ENCODE measurements around the gene RBM46.

The RBM46 gene, protein sequence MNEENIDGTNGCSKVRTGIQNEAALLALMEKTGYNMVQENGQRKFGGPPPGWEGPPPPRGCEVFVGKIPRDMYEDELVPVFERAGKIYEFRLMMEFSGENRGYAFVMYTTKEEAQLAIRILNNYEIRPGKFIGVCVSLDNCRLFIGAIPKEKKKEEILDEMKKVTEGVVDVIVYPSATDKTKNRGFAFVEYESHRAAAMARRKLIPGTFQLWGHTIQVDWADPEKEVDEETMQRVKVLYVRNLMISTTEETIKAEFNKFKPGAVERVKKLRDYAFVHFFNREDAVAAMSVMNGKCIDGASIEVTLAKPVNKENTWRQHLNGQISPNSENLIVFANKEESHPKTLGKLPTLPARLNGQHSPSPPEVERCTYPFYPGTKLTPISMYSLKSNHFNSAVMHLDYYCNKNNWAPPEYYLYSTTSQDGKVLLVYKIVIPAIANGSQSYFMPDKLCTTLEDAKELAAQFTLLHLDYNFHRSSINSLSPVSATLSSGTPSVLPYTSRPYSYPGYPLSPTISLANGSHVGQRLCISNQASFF

DNA sequence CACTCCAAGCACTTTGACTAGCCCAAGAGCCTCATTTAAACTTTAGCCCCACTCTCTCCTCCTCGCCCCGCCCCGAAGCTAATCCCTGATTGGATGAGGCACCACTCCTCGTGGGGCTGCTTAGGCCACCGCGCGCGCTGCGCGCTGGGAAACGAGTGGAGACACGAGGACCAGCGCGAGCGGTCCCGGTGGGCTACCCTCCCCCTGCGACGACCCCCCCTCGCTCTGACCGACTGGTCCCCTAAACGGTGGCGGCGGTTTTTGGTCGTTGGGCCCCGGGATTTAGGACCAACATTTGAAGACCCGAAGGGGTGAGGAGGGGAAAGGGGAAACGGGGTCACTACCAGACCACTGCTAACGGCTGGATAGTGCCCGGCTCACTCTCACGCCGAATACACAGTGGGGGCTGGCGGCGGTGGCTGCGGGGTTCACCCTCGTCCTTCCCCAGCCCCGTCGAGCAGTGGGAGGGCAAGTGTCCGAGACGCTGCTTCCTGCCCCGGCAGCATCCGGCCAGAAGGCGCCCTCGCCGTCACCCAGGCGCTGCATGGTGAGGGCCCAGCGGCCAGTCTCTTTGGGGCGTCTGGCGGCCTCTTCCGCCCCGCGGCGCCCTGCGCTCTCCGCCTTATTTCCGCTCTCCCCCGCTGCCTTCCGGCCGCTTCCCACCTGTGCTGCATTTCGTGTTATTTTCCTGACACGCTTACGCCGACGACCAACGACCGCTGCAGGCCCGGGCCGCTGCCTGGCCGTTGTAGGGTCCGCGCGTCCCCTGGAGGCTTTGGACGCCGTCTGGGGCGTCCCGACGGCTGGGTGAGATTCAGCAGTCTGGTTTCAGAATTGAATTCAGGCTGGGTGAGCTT is at the start of gene RBM46:
RBM46 (plus strand) TSS at position 147 of the 857 bp plus-strand sequence. CDS start 15,481 bp downstream, outside the sequence.
- TF ChIP-seq, protein P1, sequence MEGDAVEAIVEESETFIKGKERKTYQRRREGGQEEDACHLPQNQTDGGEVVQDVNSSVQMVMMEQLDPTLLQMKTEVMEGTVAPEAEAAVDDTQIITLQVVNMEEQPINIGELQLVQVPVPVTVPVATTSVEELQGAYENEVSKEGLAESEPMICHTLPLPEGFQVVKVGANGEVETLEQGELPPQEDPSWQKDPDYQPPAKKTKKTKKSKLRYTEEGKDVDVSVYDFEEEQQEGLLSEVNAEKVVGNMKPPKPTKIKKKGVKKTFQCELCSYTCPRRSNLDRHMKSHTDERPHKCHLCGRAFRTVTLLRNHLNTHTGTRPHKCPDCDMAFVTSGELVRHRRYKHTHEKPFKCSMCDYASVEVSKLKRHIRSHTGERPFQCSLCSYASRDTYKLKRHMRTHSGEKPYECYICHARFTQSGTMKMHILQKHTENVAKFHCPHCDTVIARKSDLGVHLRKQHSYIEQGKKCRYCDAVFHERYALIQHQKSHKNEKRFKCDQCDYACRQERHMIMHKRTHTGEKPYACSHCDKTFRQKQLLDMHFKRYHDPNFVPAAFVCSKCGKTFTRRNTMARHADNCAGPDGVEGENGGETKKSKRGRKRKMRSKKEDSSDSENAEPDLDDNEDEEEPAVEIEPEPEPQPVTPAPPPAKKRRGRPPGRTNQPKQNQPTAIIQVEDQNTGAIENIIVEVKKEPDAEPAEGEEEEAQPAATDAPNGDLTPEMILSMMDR (IDR thresholded peaks at IDR 0.05; ENCODE audit: low read depth, low read length), result no peak
- DNase-seq (ENCODE audit: extremely low read depth, low read depth), result no peak

DNA sequence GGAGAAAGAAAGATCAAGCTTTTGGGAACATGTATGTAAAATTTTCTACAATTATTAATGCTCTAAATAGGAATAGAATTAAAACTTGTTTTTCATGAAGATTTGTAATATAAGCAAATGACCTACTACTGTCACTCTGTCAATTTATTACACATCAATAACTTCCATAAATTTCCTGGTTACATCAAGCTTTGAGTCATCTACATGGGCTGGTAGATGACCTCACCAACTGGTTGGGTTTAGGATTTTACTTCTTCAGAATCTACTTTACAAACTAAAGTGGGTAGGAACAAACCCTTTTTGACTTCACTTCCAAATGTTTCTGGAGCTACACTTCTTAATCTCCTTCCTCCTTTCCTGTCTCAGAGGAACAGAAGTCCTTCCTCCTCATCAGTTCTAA is 49.3 kb upstream of the RBM46 start:
- DNase-seq (ENCODE audit: extremely low read depth, low read depth), result no peak
- TF ChIP-seq, protein P1 (IDR thresholded peaks at IDR 0.05; ENCODE audit: low read depth, low read length), result no peak

DNA sequence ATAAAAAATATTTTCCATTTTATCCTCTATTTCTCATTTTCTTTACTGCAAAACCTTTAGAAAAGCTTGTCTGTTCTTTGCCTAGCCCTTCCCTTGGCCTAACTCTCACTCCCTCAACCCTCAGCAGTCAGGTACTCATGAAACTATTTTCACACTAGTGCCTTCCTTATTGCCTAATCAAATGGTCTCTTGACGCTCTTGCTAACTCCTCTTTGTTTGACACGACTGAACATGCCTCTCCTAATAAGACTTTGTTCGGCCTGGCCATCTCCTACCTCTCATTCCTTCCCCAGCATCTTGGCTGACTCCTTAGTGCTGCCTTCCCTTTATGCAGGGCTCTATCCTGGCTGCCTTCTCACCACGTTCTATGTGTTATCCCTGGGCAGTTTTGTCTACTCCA is 48.4 kb upstream of the RBM46 start:
- TF ChIP-seq, protein P1 (IDR thresholded peaks at IDR 0.05; ENCODE audit: low read depth, low read length), result no peak

DNA sequence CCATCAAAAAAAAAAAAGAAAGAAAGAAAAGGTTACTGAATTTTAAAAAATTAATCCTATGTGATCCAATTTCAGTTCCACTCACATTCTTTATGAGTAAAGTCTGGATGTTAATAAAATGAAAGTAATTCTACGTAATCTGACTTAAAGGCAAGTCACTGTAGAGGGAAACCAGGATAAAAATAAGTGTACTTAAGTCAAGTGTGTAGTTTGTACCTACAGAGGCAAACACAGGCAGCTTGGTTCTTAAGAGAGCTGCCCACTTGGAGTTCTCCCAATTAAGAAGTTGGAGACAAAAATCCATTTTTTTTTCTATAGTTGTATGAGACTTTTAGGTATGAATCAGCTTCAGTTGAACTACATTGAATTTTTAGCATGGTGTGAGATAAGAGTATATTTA is 44.3 kb upstream of the RBM46 start:
- TF ChIP-seq, protein P1 (IDR thresholded peaks at IDR 0.05; ENCODE audit: low read depth, low read length), result no peak
- DNase-seq (ENCODE audit: extremely low read depth, low read depth), result no peak

More for the DNA sequence above, 48.4 kb upstream of the RBM46 start:
- no peak for DNase-seq (ENCODE audit: extremely low read depth, low read depth)

DNA sequence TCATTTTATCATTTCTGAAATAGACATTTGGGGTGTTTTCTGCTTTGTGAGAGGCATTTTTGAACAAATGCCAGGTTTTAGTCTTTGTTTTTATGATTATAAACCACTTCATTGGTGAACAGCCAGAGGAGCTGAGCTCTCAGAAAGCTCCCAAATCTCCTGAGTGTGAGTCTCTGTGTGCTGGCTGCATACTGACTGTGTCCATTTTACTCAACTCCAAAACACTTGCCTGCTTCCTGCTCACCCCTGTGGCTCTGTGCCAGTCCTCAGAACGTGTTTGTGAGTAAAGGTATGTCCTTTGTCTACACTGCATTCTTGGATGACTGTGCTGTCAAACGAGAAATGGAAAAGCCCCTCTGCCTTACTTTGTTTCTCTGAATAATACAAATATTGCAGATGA is 42.6 kb upstream of the RBM46 start:
- TF ChIP-seq, protein P1 (IDR thresholded peaks at IDR 0.05; ENCODE audit: low read depth, low read length), result no peak
- no peak for DNase-seq (ENCODE audit: extremely low read depth, low read depth)

DNA sequence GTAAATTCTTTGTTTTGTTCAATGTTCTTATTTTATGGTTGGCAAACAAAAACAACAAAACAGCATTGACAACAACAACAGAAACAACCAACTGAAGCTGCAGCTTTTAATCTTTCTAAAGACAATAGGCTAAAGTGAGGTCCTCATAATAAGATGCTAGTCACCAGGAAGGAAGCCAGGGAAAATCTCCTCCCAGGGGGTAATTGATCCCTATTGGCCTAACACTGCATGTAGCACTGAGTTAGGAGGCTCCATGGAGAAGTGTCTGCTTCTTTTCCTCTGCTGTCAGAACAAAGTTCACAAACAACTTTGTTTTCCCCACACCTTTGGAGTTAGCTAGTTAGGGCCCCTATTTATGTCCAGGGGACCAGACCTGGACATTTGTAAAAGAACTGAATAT is 42.0 kb upstream of the RBM46 start:
- TF ChIP-seq, protein P1 (IDR thresholded peaks at IDR 0.05; ENCODE audit: low read depth, low read length), result no peak
- DNase-seq (ENCODE audit: extremely low read depth, low read depth), result no peak

All from AG09319 (cell line).